HG03280 (cell line): ENCODE measurements around the gene CDON.

Experiments used
- ATAC-seq: cut with Tn5 transposase; IDR thresholded peaks from one replicate; pipeline ENCODE4 v1.9.1; 2021; ENCODE audit warnings: mild to moderate bottlenecking, moderate library complexity; ENCODE audit not compliant: unreplicated experiment

The CDON gene

GRCh38 chr11:125957618-125958332 lies 104.9 kb downstream of the CDON start:
- ATAC-seq = no peak

GRCh38 chr11:125956391-125957134 lies 106.1 kb downstream of the CDON start:
- ATAC-seq = no peak

GRCh38 chr11:125955856-125956255 lies 106.8 kb downstream of the CDON start:
- ATAC-seq = no peak

GRCh38 chr11:125954945-125955640 lies 107.6 kb downstream of the CDON start:
- ATAC-seq = no peak

- ATAC-seq = no peak
These were observed 108.3 kb downstream of the CDON start for GRCh38 chr11:125954123-125954944.

- ATAC-seq = no peak
These were observed 109.2 kb downstream of the CDON start for GRCh38 chr11:125953401-125953935.

- no peak for ATAC-seq
These were observed 109.7 kb downstream of the CDON start for GRCh38 chr11:125952973-125953372.

- no peak for ATAC-seq
These were observed 110.1 kb downstream of the CDON start for GRCh38 chr11:125952559-125952958.

- no peak for ATAC-seq
These were observed 110.9 kb downstream of the CDON start for GRCh38 chr11:125951731-125952130.

- no peak for ATAC-seq
These were observed 111.7 kb downstream of the CDON start for GRCh38 chr11:125950696-125951651.

- ATAC-seq = no peak
These were observed 112.5 kb downstream of the CDON start for GRCh38 chr11:125950178-125950490.

GRCh38 chr11:125949271-125950177 lies 113.1 kb downstream of the CDON start:
- no peak for ATAC-seq

- ATAC-seq = no peak
These were observed 114.2 kb downstream of the CDON start for GRCh38 chr11:125948278-125949051.

GRCh38 chr11:125947419-125948277 lies 115.0 kb downstream of the CDON start:
- no peak for ATAC-seq

- no peak for ATAC-seq
These were observed 115.8 kb downstream of the CDON start for GRCh38 chr11:125946712-125947418.

- no peak for ATAC-seq
These were observed 116.7 kb downstream of the CDON start, which contains the start of gene VSIG10L2 for GRCh38 chr11:125945797-125946520. Gene VSIG10L2 (plus strand): TSS chr11:125946044. CDS start chr11:125946056, 12 bp downstream.
